ENCODE measurements around the gene DEAF1. TPM values are rescaled to one million over a fixed set of nuclear protein-coding genes. Genes with fewer than 3 reads are reported as not detected.

DEAF1 gene
- total RNA-seq, 2 donors from 2014 or later: 44.1 to 51.9 TPM

- Mint-ChIP-seq H3K27ac (no peak overlapping the region), H3K4me1 (no peaks in the 10 kb centered on the region), H3K4me3 (no peak overlapping the region), H3K27me3 (ENCODE audit: insufficient read depth) (peaks cover 12% of the 10 kb centered on the region), H3K9me3 (peaks cover 14% of the 10 kb centered on the region), H3K36me3 (ENCODE audit: low read depth) (peaks cover 3% of the 10 kb centered on the region)
- Histone ChIP-seq H3K27me3 (ENCODE audit: control insufficient read depth, insufficient read depth, low read length, poor library complexity, severe bottlenecking) (no peaks in the 10 kb centered on the region), H3K27ac (ENCODE audit: low read depth, low read length) (no peak overlapping the region), H3K36me3 (ENCODE audit: control insufficient read depth, insufficient read depth, low read length) (no peaks in the 10 kb centered on the region), H3K4me3 (ENCODE audit: low read length) (no peak overlapping the region), H3K9ac (ENCODE audit: extremely low read depth, low read length, poor library complexity, severe bottlenecking) (no peak overlapping the region), H3K4me1 (ENCODE audit: control insufficient read depth, insufficient read depth, low read length) (no peaks in the 10 kb centered on the region), H3K9me3 (ENCODE audit: control insufficient read depth, low read length) (no peaks in the 10 kb centered on the region)
- no peak for DNase-seq
- no peak for TF ChIP-seq CTCF (conservative IDR thresholded peaks at IDR 0.05)
- WGBS, 2 experiments (ENCODE audit: insufficient coverage in 1 of 2, insufficient read length in 1 of 2): 95 to 97% methylated on average over 16 to 20 of the region's 20 CpGs
Observed at GRCh38 chr11:733072-733471, 38.0 kb upstream of the DEAF1 start.

GRCh38 chr11:729492-730074 is 34.6 kb upstream of the DEAF1 start:
- no peak overlapping the region for H3K27ac ChIP-seq (ENCODE audit: low read depth, low read length)
- H3K4me3 ChIP-seq (ENCODE audit: low read length): no peak overlapping the region
- H3K27ac Mint-ChIP-seq: no peak overlapping the region
- peaks cover 9% of the 10 kb centered on the region for H3K9me3 Mint-ChIP-seq
- H3K27me3 Mint-ChIP-seq (ENCODE audit: insufficient read depth): peaks cover 22% of the 10 kb centered on the region
- peaks cover 31% of the 10 kb centered on the region for H3K27me3 ChIP-seq (ENCODE audit: control insufficient read depth, insufficient read depth, low read length, poor library complexity, severe bottlenecking)
- H3K36me3 Mint-ChIP-seq (ENCODE audit: low read depth): no peaks in the 10 kb centered on the region
- no peak for TF ChIP-seq CTCF (conservative IDR thresholded peaks at IDR 0.05)
- DNase-seq: no peak
- H3K9ac ChIP-seq (ENCODE audit: extremely low read depth, low read length, poor library complexity, severe bottlenecking): no peak overlapping the region
- WGBS, 2 experiments (ENCODE audit: insufficient coverage in 1 of 2, insufficient read length in 1 of 2): 91 to 92% methylated on average over 8 to 17 of the region's 17 CpGs
- H3K4me1 ChIP-seq (ENCODE audit: control insufficient read depth, insufficient read depth, low read length): no peaks in the 10 kb centered on the region
- H3K4me3 Mint-ChIP-seq: no peak overlapping the region
- no peaks in the 10 kb centered on the region for H3K9me3 ChIP-seq (ENCODE audit: control insufficient read depth, low read length)
- H3K36me3 ChIP-seq (ENCODE audit: control insufficient read depth, insufficient read depth, low read length): no peaks in the 10 kb centered on the region
- H3K4me1 Mint-ChIP-seq: no peaks in the 10 kb centered on the region

- Mint-ChIP-seq H3K4me1 (no peaks in the 10 kb centered on the region), H3K4me3 (no peak overlapping the region), H3K36me3 (ENCODE audit: low read depth) (no peaks in the 10 kb centered on the region), H3K27me3 (ENCODE audit: insufficient read depth) (peaks cover 22% of the 10 kb centered on the region), H3K27ac (no peak overlapping the region), H3K9me3 (peaks cover 3% of the 10 kb centered on the region)
- whole genome bisulfite sequencing, 2 experiments (ENCODE audit: insufficient coverage in 1 of 2, insufficient read length in 1 of 2): 93 to 100% methylated on average over 13 to 15 of the region's 15 CpGs
- no peaks in the 10 kb centered on the region for H3K4me1 ChIP-seq (ENCODE audit: control insufficient read depth, insufficient read depth, low read length)
- H3K27ac ChIP-seq (ENCODE audit: low read depth, low read length): no peak overlapping the region
- H3K9me3 ChIP-seq (ENCODE audit: control insufficient read depth, low read length): no peaks in the 10 kb centered on the region
- no peak for DNase-seq
- H3K9ac ChIP-seq (ENCODE audit: extremely low read depth, low read length, poor library complexity, severe bottlenecking): no peak overlapping the region
- H3K27me3 ChIP-seq (ENCODE audit: control insufficient read depth, insufficient read depth, low read length, poor library complexity, severe bottlenecking): peaks cover 33% of the 10 kb centered on the region
- no peak overlapping the region for H3K4me3 ChIP-seq (ENCODE audit: low read length)
- no peak for TF ChIP-seq CTCF (conservative IDR thresholded peaks at IDR 0.05)
- H3K36me3 ChIP-seq (ENCODE audit: control insufficient read depth, insufficient read depth, low read length): no peaks in the 10 kb centered on the region
Observed at GRCh38 chr11:728901-729491, 34.0 kb upstream of the DEAF1 start.

All from endodermal cell (in vitro differentiated cells).